H1 (cell line): ENCODE data around the gene CLDN9. TPM values are rescaled to one million over a fixed set of nuclear protein-coding genes. Genes with fewer than 3 reads are reported as not detected.

Experiments used
- CTCF ChIA-PET: fragments of 300-600 bp; sonication (Branson Sonifier 250); formaldehyde crosslinking; loops from one replicate; lab custom pipeline; 2021; ENCODE audit not compliant: partially characterized antibody; lab: Charles Lee
- POLR2A ChIA-PET: fragments of 300-600 bp; sonication (Branson Sonifier 250); formaldehyde crosslinking; loops from one replicate; lab custom pipeline; 2021; ENCODE audit warnings: inconsistent platforms; ENCODE audit not compliant: partially characterized antibody; lab: Charles Lee
- DNase-seq, 2 experiments: peaks; one replicate each; pipeline versions ENCODE4 v3.0.0 to v3.0.0-alpha.2; 2010 to 2022; ENCODE audit warnings: low spot score in 2 of 2, low read depth in 1 of 2, mixed read lengths in 1 of 2
- FAIRE-seq: peaks from 2 replicates; lab custom pipeline; 2011; peaks lifted over from hg19 to GRCh38; lab: Jason Lieb, UNC
- H2AFZ ChIP-seq: 2 replicates; pipeline ENCODE4 v1.8.1; 2012; ENCODE audit warnings: low read length, inconsistent platforms
- H2AK5ac ChIP-seq: 2 replicates; pipeline ENCODE4 v1.6.1; 2013; ENCODE audit warnings: low read depth, low read length
- H2BK120ac ChIP-seq: replicated peaks from 2 replicates; pipeline ENCODE3; 2013; ENCODE audit warnings: low read depth, low read length, inconsistent platforms
- H2BK12ac ChIP-seq: 2 replicates; pipeline ENCODE4 v1.6.1; 2013; ENCODE audit warnings: low read depth, low read length
- H2BK15ac ChIP-seq: 2 replicates; pipeline ENCODE4 v1.6.1; 2013; ENCODE audit warnings: low read length
- H2BK20ac ChIP-seq: 2 replicates; pipeline ENCODE4 v1.6.1; 2013; ENCODE audit warnings: low read length
- H2BK5ac ChIP-seq: 2 replicates; pipeline ENCODE4 v1.6.1; 2013; ENCODE audit warnings: low read depth, low read length
- H3K14ac ChIP-seq: 2 replicates; pipeline ENCODE4 v1.6.1; 2013; ENCODE audit warnings: inconsistent platforms; ENCODE audit not compliant: insufficient read length
- H3K18ac ChIP-seq: 2 replicates; pipeline ENCODE4 v1.6.1; 2013; ENCODE audit warnings: low read length; ENCODE audit errors: extremely low read depth
- H3K23ac ChIP-seq: 2 replicates; pipeline ENCODE4 v1.6.1; 2013; ENCODE audit warnings: inconsistent platforms; ENCODE audit not compliant: insufficient read length
- H3K23me2 ChIP-seq: 2 replicates; pipeline ENCODE4 v1.6.1; 2013; ENCODE audit warnings: low read depth, low read length
- H3K27ac ChIP-seq: 2 replicates; pipeline ENCODE4 v1.6.1; 2011; ENCODE audit warnings: low read depth, low read length, inconsistent platforms
- H3K27me3 ChIP-seq, 4 experiments: replicated peaks in 1 of 4; 1 replicate in 1 of 4; 2 replicates in 3 of 4; pipeline versions ENCODE4 v1.6.1 to v1.8.1; 2011 to 2013; ENCODE audit warnings: low read length in 3 of 4, mild to moderate bottlenecking in 3 of 4, inconsistent platforms in 2 of 4, mixed read lengths in 2 of 4, moderate library complexity in 1 of 4; ENCODE audit not compliant: control insufficient read depth in 3 of 4, insufficient read depth in 3 of 4; ENCODE audit errors: extremely low read depth in 1 of 4
- H3K36me3 ChIP-seq, 4 experiments: 2 replicates each; pipeline versions ENCODE4 v1.6.1 to v1.8.1; 2011 to 2013; ENCODE audit warnings: mild to moderate bottlenecking in 4 of 4, low read length in 3 of 4, moderate library complexity in 2 of 4, control low read depth in 1 of 4, inconsistent platforms in 1 of 4; ENCODE audit not compliant: insufficient read depth in 4 of 4, control insufficient read depth in 2 of 4
- H3K4ac ChIP-seq: replicated peaks from 2 replicates; pipeline ENCODE3; 2013; ENCODE audit warnings: low read length, low read depth, mixed read lengths, inconsistent platforms; ENCODE audit not compliant: insufficient read length
- H3K4me1 ChIP-seq, 4 experiments: replicated peaks in 1 of 4; 1 replicate in 1 of 4; 2 replicates in 3 of 4; pipeline versions ENCODE4 v1.6.1 to v1.8.1; 2011 to 2013; ENCODE audit warnings: low read length in 3 of 4, inconsistent platforms in 2 of 4, mixed read lengths in 1 of 4; ENCODE audit not compliant: insufficient read depth in 4 of 4, control insufficient read depth in 3 of 4
- H3K4me2 ChIP-seq, 2 experiments: 2 replicates each; pipeline versions ENCODE4 v1.6.1 to v1.8.1; 2011 to 2013; ENCODE audit warnings: low read depth in 2 of 2, low read length in 2 of 2, control low read depth in 1 of 2, inconsistent platforms in 1 of 2, mild to moderate bottlenecking in 1 of 2; ENCODE audit not compliant: insufficient read depth in 1 of 2
- H3K4me3 ChIP-seq, 4 experiments: fragments of 200-600, 300-600 bp in 1 of 4; sonication (generic), shearing (Covaris generic), sonication (Bioruptor Twin) in 1 of 4; 2 replicates each; pipeline versions ENCODE4 v1.5.1 to v1.8.1; 2011 to 2016; ENCODE audit warnings: low read length in 4 of 4, low read depth in 3 of 4, control low read depth in 2 of 4, inconsistent platforms in 2 of 4, mild to moderate bottlenecking in 2 of 4, mixed read lengths in 1 of 4, moderate library complexity in 1 of 4; ENCODE audit not compliant: insufficient read depth in 2 of 4; ENCODE audit errors: extremely low read depth in 1 of 4
- H3K56ac ChIP-seq: replicated peaks from 2 replicates; pipeline ENCODE3; 2013; ENCODE audit warnings: low read depth, mild to moderate bottlenecking, mixed read lengths, low read length, inconsistent platforms; ENCODE audit not compliant: insufficient read length
- H3K79me1 ChIP-seq: 2 replicates; pipeline ENCODE4 v1.6.1; 2013; ENCODE audit warnings: low read depth, low read length, control low read depth
- H3K79me2 ChIP-seq, 2 experiments: 2 replicates each; pipeline versions ENCODE4 v1.6.1 to v1.8.1; 2012 to 2013; ENCODE audit warnings: low read length in 2 of 2, mild to moderate bottlenecking in 2 of 2, inconsistent platforms in 1 of 2; ENCODE audit not compliant: insufficient read depth in 2 of 2, control insufficient read depth in 1 of 2
- H3K9ac ChIP-seq, 4 experiments: replicated peaks in 1 of 4; 1 replicate in 1 of 4; 2 replicates in 3 of 4; pipeline versions ENCODE4 v1.6.1 to v1.8.1; 2011 to 2013; ENCODE audit warnings: low read depth in 3 of 4, low read length in 3 of 4, control low read depth in 2 of 4, mild to moderate bottlenecking in 2 of 4, moderate library complexity in 2 of 4, inconsistent platforms in 1 of 4; ENCODE audit errors: extremely low read depth in 1 of 4
- H3K9me3 ChIP-seq, 2 experiments: 2 replicates each; pipeline versions ENCODE4 v1.6.1 to v1.8.1; 2012 to 2013; ENCODE audit warnings: mild to moderate bottlenecking in 2 of 2, moderate library complexity in 2 of 2, control low read depth in 1 of 2, inconsistent platforms in 1 of 2, low read depth in 1 of 2, low read length in 1 of 2, mixed read lengths in 1 of 2; ENCODE audit not compliant: insufficient read depth in 2 of 2
- H4K20me1 ChIP-seq, 2 experiments: replicated peaks in 1 of 2; 2 replicates each; pipeline versions ENCODE3 to v1.8.1; 2011 to 2013; ENCODE audit warnings: inconsistent platforms in 2 of 2, low read length in 2 of 2, mild to moderate bottlenecking in 1 of 2; ENCODE audit not compliant: insufficient read depth in 2 of 2, control insufficient read depth in 1 of 2
- H4K5ac ChIP-seq: 2 replicates; pipeline ENCODE4 v1.6.1; 2013; ENCODE audit warnings: low read length, low read depth, mixed read lengths, inconsistent platforms; ENCODE audit not compliant: insufficient read length
- H4K8ac ChIP-seq: 2 replicates; pipeline ENCODE4 v1.8.0; 2013; ENCODE audit warnings: mild to moderate bottlenecking, moderate library complexity, low read length, inconsistent platforms; ENCODE audit not compliant: insufficient read depth; ENCODE audit errors: extremely low read depth
- H4K91ac ChIP-seq: replicated peaks from 2 replicates; pipeline ENCODE3; 2013; ENCODE audit warnings: low read length, mixed read lengths, inconsistent platforms; ENCODE audit not compliant: insufficient read length
- ASH2L ChIP-seq: fragments of 200-600, 300-600 bp; sonication (generic); IDR thresholded peaks from one replicate; pipeline ENCODE4 v1.7.1; 2017; ENCODE audit warnings: low read length
- KDM5A ChIP-seq: fragments of 200-600 bp; IDR thresholded peaks from 2 replicates; pipeline ENCODE4 v1.7.1; 2012; ENCODE audit warnings: mild to moderate bottlenecking, low read length, inconsistent platforms, mixed read lengths
- PHF8 ChIP-seq: fragments of 200-600 bp; sonication (generic); conservative IDR thresholded peaks from 2 replicates; pipeline ENCODE4 v1.7.1; 2012; ENCODE audit warnings: low read depth, mild to moderate bottlenecking, inconsistent platforms, low read length, moderate library complexity
- RAD21 ChIP-seq, 2 experiments: IDR thresholded peaks in 1 of 2; conservative IDR thresholded peaks in 1 of 2; 2 replicates each; pipeline ENCODE4 v1.6.1; 2011; ENCODE audit warnings: low read depth in 2 of 2, low read length in 2 of 2, improper control_type of control experiment in 1 of 2, inconsistent platforms in 1 of 2, mild to moderate bottlenecking in 1 of 2, moderate library complexity in 1 of 2
- SAP30 ChIP-seq: fragments of 300-600 bp; sonication (generic); IDR thresholded peaks from 2 replicates; pipeline ENCODE4 v1.7.1; 2012; ENCODE audit warnings: low read length, moderate library complexity, mild to moderate bottlenecking, inconsistent platforms; ENCODE audit not compliant: insufficient read depth, insufficient replicate concordance
- SP1 ChIP-seq: IDR thresholded peaks from 2 replicates; pipeline ENCODE4 v1.6.1; 2011; ENCODE audit warnings: low read depth, low read length
- SP2 ChIP-seq: IDR thresholded peaks from 2 replicates; pipeline ENCODE4 v1.6.1; 2012; ENCODE audit warnings: mild to moderate bottlenecking, low read length, inconsistent platforms
- SRF ChIP-seq: IDR thresholded peaks from 2 replicates; pipeline ENCODE4 v1.6.1; 2011; ENCODE audit warnings: mild to moderate bottlenecking, low read depth, low read length, moderate library complexity
- TAF7 ChIP-seq: optimal IDR thresholded peaks from 2 replicates; pipeline ENCODE3; 2011; ENCODE audit warnings: low read depth, mild to moderate bottlenecking, inconsistent platforms, low read length, moderate library complexity, borderline replicate concordance
- YY1 ChIP-seq: IDR thresholded peaks from 2 replicates; pipeline ENCODE4 v1.6.1; 2011; ENCODE audit warnings: low read depth, mild to moderate bottlenecking, low read length
- ZNF274 ChIP-seq: IDR thresholded peaks from 2 replicates; pipeline ENCODE4 v1.7.0; 2012; ENCODE audit warnings: low read length, borderline replicate concordance; ENCODE audit errors: extremely low read depth
- WGBS, 2 experiments: shearing (Covaris generic) in 1 of 2; methylation state at CpG; one replicate each; pipeline versions ENCODE4 v1.1.6 to v1.1.7; 2013 to 2015; ENCODE audit warnings: low lambda C conversion rate in 2 of 2, mixed read lengths in 2 of 2, inconsistent platforms in 1 of 2, low coverage in 1 of 2, missing lambda C conversion rate in 1 of 2; ENCODE audit not compliant: insufficient replicate concordance in 2 of 2, insufficient coverage in 1 of 2, insufficient read length in 1 of 2; ENCODE audit errors: extremely low coverage in 1 of 2, missing lambda C conversion rate in 1 of 2; 5-methylcytosine and 5-hydroxymethylcytosine counted together
- polyA plus RNA-seq, 7 experiments: library from polyadenylated mRNA; depleted of rRNA in 3 of 7; stranded (reverse) in 5 of 7; unstranded in 2 of 7; fragments of >200 nt in 5 of 7; fragments of 200-250 nt in 2 of 7; gene quantifications; 1 replicate in 5 of 7; 2 replicates in 1 of 7; 4 replicates in 1 of 7; pipeline versions ENCODE4 v1.2.1 to v1.2.3, GENCODE V29; 2011 to 2013; ENCODE audit warnings: missing spikeins in 2 of 7, mixed read lengths in 2 of 7
- total RNA-seq: library from RNA; stranded (reverse); fragmentation: NEBNext Ultra II Directional; extraction: Animal tissue kit (Norgen Biotek cat#: 25700); gene quantifications from 2 replicates; pipeline ENCODE4 v1.2.1, GENCODE V29; 2021

The CLDN9 gene
- total and polyA plus RNA-seq, 2 of the 8 experiments (the other 6 are each of a cell fraction or from before 2014, with no cell fraction given) = 0.60 to 0.89 TPM

DNA sequence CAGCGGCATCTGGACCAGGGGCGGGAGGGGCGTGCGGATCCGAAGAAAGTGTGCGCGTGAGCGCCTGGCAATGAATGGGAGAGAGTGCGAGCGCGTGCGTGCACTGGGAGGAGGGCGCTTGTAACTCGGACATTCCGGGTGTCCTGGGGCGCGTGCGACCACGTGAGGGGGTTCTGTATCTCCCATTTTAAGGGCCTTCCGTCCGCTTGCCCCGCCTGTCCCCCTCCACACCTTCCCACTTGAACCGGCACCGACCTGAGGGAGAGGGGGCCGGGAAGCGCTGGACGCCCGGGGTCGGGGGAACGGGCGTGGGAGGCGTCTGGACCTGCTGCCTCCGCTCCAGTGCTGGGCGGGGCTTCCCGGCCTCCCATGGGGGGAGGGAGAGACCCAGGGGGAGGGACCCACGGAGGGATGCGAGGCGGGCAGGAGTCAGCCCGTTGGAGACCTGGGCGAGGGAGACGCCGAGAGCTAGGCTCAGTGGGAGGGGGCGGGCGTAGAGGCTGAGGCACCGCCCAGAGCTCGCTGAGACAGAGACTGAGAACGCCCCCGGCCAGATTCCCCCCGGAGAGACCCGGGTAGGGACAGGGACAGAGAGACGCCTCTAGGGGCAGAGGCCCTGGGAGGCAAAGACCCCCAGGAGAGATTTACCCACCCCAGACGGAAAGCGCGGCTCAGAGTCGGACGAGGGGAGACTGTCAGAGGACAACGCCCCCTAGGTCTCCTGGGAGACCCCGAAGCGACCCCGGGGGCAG is 48.8 kb upstream of the CLDN9 start, which contains the start of gene KREMEN2:
TSS of gene KREMEN2 (plus strand) at position 553 of the 752 bp plus-strand sequence. CDS start 246 bp downstream, outside the sequence.
- H3K79me1 ChIP-seq = no peaks in the 10 kb centered on the region
- no peak within 1 kb of the TSS for H2AK5ac ChIP-seq
- peak within 1 kb of the TSS; percentile 91; the same call in 1 of the 2 replicates for H2BK5ac ChIP-seq
- H3K4me2 ChIP-seq = peak within 1 kb of the TSS; percentile 64 to 86
- no peaks in the 10 kb centered on the region for H3K36me3 ChIP-seq
- no peak within 1 kb of the TSS for H3K14ac ChIP-seq
- CTCF ChIA-PET = interaction anchor here (0.6 to 5.6 kb wide), 11 partner anchors 9 to 68 kb away, joined by 3 to 41 read pairs (median 4); partner anchors contain the start of gene CLDN6
- no peak within 1 kb of the TSS; the same call in 1 of the 2 replicates for H2BK15ac ChIP-seq
- H3K4ac ChIP-seq = peak within 1 kb of the TSS; percentile 80
- H3K9ac ChIP-seq = peak within 1 kb of the TSS in 1 of 4 experiments; percentile 21; a peak in 2 of 7 replicates
- no peaks in the 10 kb centered on the region for H3K9me3 ChIP-seq
- no peaks in the 10 kb centered on the region for H3K79me2 ChIP-seq
- peaks cover 22% of the 10 kb centered on the region for H3K23me2 ChIP-seq
- peak within 1 kb of the TSS; percentile 11 for H4K8ac ChIP-seq
- H3K56ac ChIP-seq = peak within 1 kb of the TSS; percentile 61
- no peak within 1 kb of the TSS for H2BK20ac ChIP-seq
- H2BK120ac ChIP-seq = no peak within 1 kb of the TSS
- H3K27ac ChIP-seq = no peak within 1 kb of the TSS; the same call in 1 of the 2 replicates
- peak within 1 kb of the TSS; percentile 39 to 80 (median 59) for H3K4me3 ChIP-seq
- peak within 1 kb of the TSS; percentile 85 for H4K5ac ChIP-seq
- peak within 1 kb of the TSS; percentile 99 for H3K18ac ChIP-seq
- DNase-seq (peak in 1 of 2 experiments; percentile 87), FAIRE-seq (no peak)
- peaks cover 15 to 32% (median 23%) of the 10 kb centered on the region in 4 experiments; a peak in 6 of 7 replicates for H3K27me3 ChIP-seq
- H4K20me1 ChIP-seq = peaks cover 5 to 8% of the 10 kb centered on the region in 2 experiments
- H4K91ac ChIP-seq = peak within 1 kb of the TSS; percentile 95
- POLR2A ChIA-PET = interaction anchor here (0.6 to 25.4 kb wide), 17 partner anchors 8 to 191 kb away, joined by 3 to 455 read pairs (median 4); partner anchors contain the start of genes CLDN6, CLDN9, HCFC1R1 and PKMYT1
- no peak within 1 kb of the TSS for H3K23ac ChIP-seq
- H2BK12ac ChIP-seq = peak within 1 kb of the TSS; percentile 84; the same call in 1 of the 2 replicates
- WGBS, 2 experiments = 3% methylated on average over 25 of the region's 60 CpGs; no CpG with 5 or more reads in 1 of the 2 experiments
- peaks cover 0 to 28% (median 18%) of the 10 kb centered on the region in 4 experiments; a peak in 5 of 7 replicates for H3K4me1 ChIP-seq
- no peak within 1 kb of the TSS for H2AFZ ChIP-seq
- TF ChIP-seq SP2 (no peak), RAD21 (IDR thresholded peaks at IDR 0.05 in 1 of 2, conservative IDR thresholded peaks at IDR 0.05 in 1 of 2; ENCODE audit: low read depth in 2 of 2, low read length in 2 of 2) (no peak), SP1 (no peak), SAP30 (no peak), SRF (no peak), ZNF274 (no peak), YY1 (no peak), TAF7 (no peak), KDM5A (no peak), ASH2L (peak; percentile 63), PHF8 (no peak; the same call in 1 of the 2 replicates)
